Mammary epithelial cell (primary cell): ENCODE results near the gene COL19A1.

Experiments
- EZH2 ChIP-seq: IDR thresholded peaks from 2 replicates; pipeline ENCODE4 v1.6.1; 2012; ENCODE audit warnings: low read length, inconsistent platforms, borderline replicate concordance
- TF ChIP-seq, protein P1 (sequence below), 2 donors: IDR thresholded peaks in 1 of 2; conservative IDR thresholded peaks in 1 of 2; 2 replicates each; pipeline ENCODE4 v1.5.1; 2011 to 2012; ENCODE audit warnings: inconsistent platforms in 2 of 2, low read length in 2 of 2, mild to moderate bottlenecking in 2 of 2, control low read depth in 1 of 2, low read depth in 1 of 2; ENCODE audit not compliant: insufficient read depth in 1 of 2; ENCODE audit errors: extremely low read depth in 1 of 2

DNA sequence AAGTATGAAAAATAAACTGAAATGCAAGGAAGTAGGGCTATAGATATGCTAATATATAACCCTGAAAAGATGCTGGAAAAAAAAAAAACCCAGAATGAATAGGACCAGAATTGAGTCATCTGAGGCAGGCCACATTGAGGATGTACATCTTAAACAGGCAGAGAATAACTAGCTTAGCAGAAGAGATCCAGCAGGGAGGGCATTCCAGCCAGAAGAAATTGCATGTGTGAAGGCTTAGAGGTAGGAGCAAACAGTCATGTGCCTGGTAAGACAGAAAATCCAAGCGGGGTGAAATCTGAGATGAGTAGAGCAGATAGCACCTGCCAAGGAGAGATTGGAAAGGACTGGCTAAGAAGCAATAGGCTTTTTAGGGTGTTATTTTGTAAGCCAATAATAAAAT, 2.6 kb downstream of the COL19A1 start:
- TF ChIP-seq, protein P1, sequence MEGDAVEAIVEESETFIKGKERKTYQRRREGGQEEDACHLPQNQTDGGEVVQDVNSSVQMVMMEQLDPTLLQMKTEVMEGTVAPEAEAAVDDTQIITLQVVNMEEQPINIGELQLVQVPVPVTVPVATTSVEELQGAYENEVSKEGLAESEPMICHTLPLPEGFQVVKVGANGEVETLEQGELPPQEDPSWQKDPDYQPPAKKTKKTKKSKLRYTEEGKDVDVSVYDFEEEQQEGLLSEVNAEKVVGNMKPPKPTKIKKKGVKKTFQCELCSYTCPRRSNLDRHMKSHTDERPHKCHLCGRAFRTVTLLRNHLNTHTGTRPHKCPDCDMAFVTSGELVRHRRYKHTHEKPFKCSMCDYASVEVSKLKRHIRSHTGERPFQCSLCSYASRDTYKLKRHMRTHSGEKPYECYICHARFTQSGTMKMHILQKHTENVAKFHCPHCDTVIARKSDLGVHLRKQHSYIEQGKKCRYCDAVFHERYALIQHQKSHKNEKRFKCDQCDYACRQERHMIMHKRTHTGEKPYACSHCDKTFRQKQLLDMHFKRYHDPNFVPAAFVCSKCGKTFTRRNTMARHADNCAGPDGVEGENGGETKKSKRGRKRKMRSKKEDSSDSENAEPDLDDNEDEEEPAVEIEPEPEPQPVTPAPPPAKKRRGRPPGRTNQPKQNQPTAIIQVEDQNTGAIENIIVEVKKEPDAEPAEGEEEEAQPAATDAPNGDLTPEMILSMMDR (conservative IDR thresholded peaks at IDR 0.05 in 1 of 2, IDR thresholded peaks at IDR 0.05 in 1 of 2; ENCODE audit: extremely low read depth in 1 of 2, insufficient read depth in 1 of 2, low read depth in 1 of 2, low read length in 2 of 2): no peak
- no peak for TF ChIP-seq EZH2
